Glomerular visceral epithelial cell (primary cell): ENCODE results near the gene PLEKHA7.

Experiments used
- DNase-seq: peaks from one replicate; pipeline ENCODE4 v3.0.0-alpha.2; 2016; ENCODE audit errors: extremely low spot score

Gene PLEKHA7

GRCh38 chr11:16809886-16810668 is 204.1 kb downstream of the PLEKHA7 start:
- peak; percentile 33 for DNase-seq

- no peak for DNase-seq
These were observed 206.9 kb downstream of the PLEKHA7 start for GRCh38 chr11:16807306-16807705.

GRCh38 chr11:16806791-16807190 is 207.4 kb downstream of the PLEKHA7 start:
- no peak for DNase-seq

GRCh38 chr11:16805938-16806337 is 208.3 kb downstream of the PLEKHA7 start:
- no peak for DNase-seq

GRCh38 chr11:16804104-16804947 is 209.9 kb downstream of the PLEKHA7 start:
- no peak for DNase-seq

GRCh38 chr11:16801288-16801980 is 212.8 kb downstream of the PLEKHA7 start:
- DNase-seq: no peak

GRCh38 chr11:16800382-16800781 is 213.8 kb downstream of the PLEKHA7 start:
- DNase-seq: no peak

- no peak for DNase-seq
These were observed 214.3 kb downstream of the PLEKHA7 start for GRCh38 chr11:16799890-16800289.

GRCh38 chr11:16799221-16799620 is 215.0 kb downstream of the PLEKHA7 start:
- no peak for DNase-seq

- DNase-seq: no peak
These were observed 216.4 kb downstream of the PLEKHA7 start for GRCh38 chr11:16797776-16798175.

GRCh38 chr11:16796311-16796710 is 217.9 kb downstream of the PLEKHA7 start:
- DNase-seq: no peak

- no peak for DNase-seq
These were observed 219.1 kb downstream of the PLEKHA7 start for GRCh38 chr11:16795146-16795545.

GRCh38 chr11:16794047-16794818 is 220.0 kb downstream of the PLEKHA7 start:
- no peak for DNase-seq

- DNase-seq: no peak
These were observed 220.7 kb downstream of the PLEKHA7 start for GRCh38 chr11:16793511-16793910.

GRCh38 chr11:16793009-16793408 is 221.2 kb downstream of the PLEKHA7 start:
- no peak for DNase-seq

GRCh38 chr11:16792426-16792825 is 221.8 kb downstream of the PLEKHA7 start:
- DNase-seq: peak; percentile 12

GRCh38 chr11:16791191-16791961 is 222.8 kb downstream of the PLEKHA7 start:
- DNase-seq: peak; percentile 89

- DNase-seq: no peak
These were observed 223.6 kb downstream of the PLEKHA7 start for GRCh38 chr11:16790486-16791190.

GRCh38 chr11:16789560-16790485 is 224.4 kb downstream of the PLEKHA7 start:
- DNase-seq: no peak
